Lower lobe of right lung (tissue), 2 donors: ENCODE results near the gene EIF2S1. TPM values are rescaled to one million over a fixed set of nuclear protein-coding genes. Genes with fewer than 3 reads are reported as not detected.

Source experiments
- ATAC-seq, 2 donors: fragments of 200-7000 bp; cut with Tn5 transposase; one replicate each; pipeline ENCODE4 v1.9.1; 2020 to 2022; ENCODE audit warnings: mild to moderate bottlenecking in 2 of 2, moderate library complexity in 2 of 2
- DNase-seq: peaks from one replicate; pipeline ENCODE4 v3.0.0-alpha.2; 2020
- H3K27ac ChIP-seq: fragments of 200-600 bp; one replicate; pipeline ENCODE4 v1.8.0; 2022
- H3K27me3 ChIP-seq: fragments of 200-600 bp; one replicate; pipeline ENCODE4 v1.8.0; 2022; ENCODE audit warnings: low read depth
- H3K36me3 ChIP-seq: fragments of 200-600 bp; one replicate; pipeline ENCODE4 v1.8.0; 2022; ENCODE audit warnings: mild to moderate bottlenecking
- H3K4me1 ChIP-seq: fragments of 200-600 bp; one replicate; pipeline ENCODE4 v1.8.0; 2022
- H3K4me3 ChIP-seq: fragments of 200-600 bp; one replicate; pipeline ENCODE4 v1.8.0; 2022; ENCODE audit warnings: mild to moderate bottlenecking
- H3K9me3 ChIP-seq: fragments of 200-600 bp; one replicate; pipeline ENCODE4 v1.8.0; 2022
- intact Hi-C: fragments of 100-400 bp; cut with DNase I; formaldehyde crosslinking; loops from one replicate; pipeline ENCODE4 v1.11.0; 2022
- total RNA-seq: library from RNA; stranded (reverse); fragmentation: NEBNext Ultra II Directional; extraction: Animal tissue kit (Norgen Biotek cat#: 25700); gene quantifications from one replicate; pipeline ENCODE4 v1.2.1, GENCODE V29; 2021
- TF ChIP-seq, protein P1 (sequence below): fragments of 200-600 bp; IDR thresholded peaks from one replicate; pipeline ENCODE4 v1.8.0; 2022; ENCODE audit warnings: antibody characterized with exemption, mild to moderate bottlenecking
- donor health status: DM: no; HTN: yes; CAD: no; lungs with severe emphysema.

The EIF2S1 gene
- total RNA-seq, 1 donor from 2014 or later = 64.7 TPM

DNA sequence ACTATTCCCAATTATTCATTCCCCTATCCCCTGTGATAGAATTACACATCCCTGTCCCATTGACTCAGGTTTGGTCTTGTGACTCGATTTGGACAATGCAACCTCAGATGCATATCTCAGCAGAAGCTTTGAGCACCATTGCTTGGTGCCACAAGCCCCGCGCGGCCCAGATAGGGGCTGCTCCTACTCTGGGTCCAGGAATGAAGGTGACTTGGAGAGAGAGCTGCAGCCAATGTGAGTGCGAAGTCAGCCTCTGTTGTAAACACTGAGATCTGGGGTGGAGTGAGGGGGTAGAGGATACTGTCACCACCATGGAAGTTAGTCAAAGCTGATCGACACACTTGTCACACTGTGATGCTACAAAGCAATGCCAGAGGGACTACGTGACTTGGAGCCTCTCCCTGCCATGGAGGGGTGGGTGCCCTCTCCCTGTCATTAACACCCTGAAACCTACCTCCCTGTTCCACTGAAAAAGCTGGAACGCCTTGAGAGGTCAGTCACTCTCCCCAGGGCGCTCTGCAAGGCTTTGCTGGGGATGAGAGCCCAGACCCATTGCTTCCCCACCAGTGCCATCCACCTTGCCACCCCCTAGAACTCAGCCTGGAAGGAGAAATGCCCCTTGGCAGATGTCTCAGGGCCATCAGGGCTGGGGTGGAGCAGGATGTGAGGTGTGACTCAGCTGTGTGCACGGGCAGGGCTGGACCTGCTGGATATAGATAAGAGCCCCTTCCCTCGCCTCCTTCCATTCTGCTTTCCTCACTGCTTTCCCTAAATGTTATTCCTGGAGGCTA, 58.5 kb downstream of the EIF2S1 start:
- Histone ChIP-seq H3K27me3 (no peaks in the 10 kb centered on the region), H3K4me3 (no peak overlapping the region), H3K36me3 (no peaks in the 10 kb centered on the region), H3K4me1 (peaks cover 6% of the 10 kb centered on the region), H3K27ac (no peak overlapping the region), H3K9me3 (no peaks in the 10 kb centered on the region)
- DNase-seq (no peak), ATAC-seq (no peak)
- intact Hi-C loops = no loop called here
- TF ChIP-seq, protein P1, sequence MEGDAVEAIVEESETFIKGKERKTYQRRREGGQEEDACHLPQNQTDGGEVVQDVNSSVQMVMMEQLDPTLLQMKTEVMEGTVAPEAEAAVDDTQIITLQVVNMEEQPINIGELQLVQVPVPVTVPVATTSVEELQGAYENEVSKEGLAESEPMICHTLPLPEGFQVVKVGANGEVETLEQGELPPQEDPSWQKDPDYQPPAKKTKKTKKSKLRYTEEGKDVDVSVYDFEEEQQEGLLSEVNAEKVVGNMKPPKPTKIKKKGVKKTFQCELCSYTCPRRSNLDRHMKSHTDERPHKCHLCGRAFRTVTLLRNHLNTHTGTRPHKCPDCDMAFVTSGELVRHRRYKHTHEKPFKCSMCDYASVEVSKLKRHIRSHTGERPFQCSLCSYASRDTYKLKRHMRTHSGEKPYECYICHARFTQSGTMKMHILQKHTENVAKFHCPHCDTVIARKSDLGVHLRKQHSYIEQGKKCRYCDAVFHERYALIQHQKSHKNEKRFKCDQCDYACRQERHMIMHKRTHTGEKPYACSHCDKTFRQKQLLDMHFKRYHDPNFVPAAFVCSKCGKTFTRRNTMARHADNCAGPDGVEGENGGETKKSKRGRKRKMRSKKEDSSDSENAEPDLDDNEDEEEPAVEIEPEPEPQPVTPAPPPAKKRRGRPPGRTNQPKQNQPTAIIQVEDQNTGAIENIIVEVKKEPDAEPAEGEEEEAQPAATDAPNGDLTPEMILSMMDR = no peak

DNA sequence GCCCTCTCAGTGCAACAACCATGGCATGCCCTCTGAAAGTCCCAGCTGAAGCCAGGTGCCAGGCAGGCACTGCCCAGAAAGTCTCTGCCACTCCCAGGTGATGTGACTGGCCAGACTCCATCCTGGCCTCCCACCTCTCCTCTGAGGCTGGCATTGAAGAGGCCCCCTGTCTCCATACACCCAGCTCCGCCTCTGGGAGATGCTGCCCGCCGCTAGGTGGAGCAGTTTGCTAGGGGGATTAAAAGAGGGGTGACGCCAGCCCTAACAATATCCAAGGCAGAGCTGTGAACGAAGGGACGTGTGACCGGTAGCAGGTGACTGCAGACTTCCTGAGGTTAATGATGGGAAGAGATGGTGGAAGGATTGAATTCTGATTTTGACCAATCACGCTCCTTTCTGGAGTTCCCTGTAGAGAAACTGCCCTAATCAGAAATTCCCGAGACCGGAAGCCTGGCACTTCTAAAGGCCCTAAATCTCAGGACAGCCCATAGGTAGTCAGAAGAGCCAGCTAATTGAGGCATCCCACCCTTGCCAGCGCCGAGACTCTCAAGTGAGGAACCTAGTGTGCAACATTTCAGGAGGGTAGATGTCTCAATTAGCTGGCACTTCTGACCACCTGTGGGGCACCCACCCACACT, 60.1 kb downstream of the EIF2S1 start:
- intact Hi-C loops = no loop called here
- no peak for DNase-seq

DNA sequence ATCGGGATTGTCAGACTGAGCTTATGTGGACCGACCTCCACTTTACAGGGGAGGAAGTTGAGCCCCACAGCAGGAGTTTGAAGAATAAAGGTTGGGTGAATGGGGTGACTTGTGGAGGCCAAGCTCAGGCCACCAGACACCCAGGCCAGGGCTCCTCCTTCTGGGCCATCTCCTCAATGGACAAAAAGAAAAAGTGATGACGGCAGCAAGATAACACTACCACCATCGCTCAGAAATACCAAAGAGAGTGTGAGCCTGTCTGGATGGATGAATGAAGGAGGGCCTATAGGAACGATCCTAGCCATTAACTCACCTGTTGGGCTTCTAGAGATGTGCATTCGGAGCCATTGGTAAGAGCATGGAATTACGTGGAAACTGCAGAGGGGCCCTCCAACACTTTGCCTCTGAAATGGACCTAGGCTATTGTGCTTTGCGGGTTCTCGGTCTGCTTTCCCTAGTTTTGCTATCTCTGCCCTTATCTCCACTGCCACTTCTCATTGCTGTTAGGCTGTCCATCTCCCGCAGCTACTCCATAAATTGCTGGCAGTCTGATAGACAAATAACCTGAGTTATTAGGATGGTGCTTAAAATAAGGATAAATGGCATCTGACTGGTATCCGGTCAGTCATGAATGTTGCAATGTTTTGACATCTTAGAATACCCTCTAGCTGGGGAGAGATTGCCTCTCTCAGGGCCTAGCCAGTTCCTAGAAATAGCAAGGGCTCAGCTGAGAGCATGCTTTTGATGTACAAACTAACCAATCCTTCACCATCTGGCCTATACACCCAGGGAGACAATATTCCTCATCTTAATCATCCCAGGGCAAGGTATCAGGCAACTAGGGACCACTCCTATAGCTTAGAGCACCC, 61.5 kb downstream of the EIF2S1 start:
- intact Hi-C loops = no loop called here
- Histone ChIP-seq H3K27ac (no peak overlapping the region), H3K36me3 (no peaks in the 10 kb centered on the region), H3K9me3 (no peaks in the 10 kb centered on the region), H3K4me1 (no peaks in the 10 kb centered on the region), H3K4me3 (no peak overlapping the region), H3K27me3 (peaks cover 14% of the 10 kb centered on the region)
- DNase-seq (no peak), ATAC-seq (no peak)
- TF ChIP-seq, protein P1 = no peak

More for the DNA sequence above, 60.1 kb downstream of the EIF2S1 start:
- Histone ChIP-seq H3K27ac (no peak overlapping the region), H3K36me3 (no peaks in the 10 kb centered on the region), H3K4me3 (no peak overlapping the region), H3K9me3 (no peaks in the 10 kb centered on the region), H3K4me1 (no peaks in the 10 kb centered on the region), H3K27me3 (peaks cover 3% of the 10 kb centered on the region)
- TF ChIP-seq, protein P1 = peak; percentile 42
- peak; percentile 37 to 45 for ATAC-seq

DNA sequence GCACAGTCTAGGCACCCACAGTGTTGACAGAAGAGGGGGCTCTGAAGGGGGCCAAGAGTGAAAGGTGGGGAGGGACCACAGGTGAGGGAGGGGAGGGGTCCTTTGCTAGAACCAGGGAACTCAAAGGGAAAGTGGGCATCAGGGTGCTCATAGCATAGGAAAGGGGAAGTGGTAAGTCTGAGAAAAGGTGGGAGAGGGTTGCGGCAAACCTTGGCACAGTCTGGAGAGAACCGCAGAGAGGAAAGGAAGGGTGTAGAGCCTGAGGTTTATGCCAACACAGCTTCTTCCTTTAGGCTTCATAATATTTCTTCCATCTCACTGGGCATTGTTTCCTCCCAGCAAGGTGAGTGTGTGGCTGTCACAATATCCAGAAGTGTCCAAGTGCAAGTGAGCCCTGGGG, 63.3 kb downstream of the EIF2S1 start:
- Histone ChIP-seq H3K9me3 (no peaks in the 10 kb centered on the region), H3K4me1 (no peaks in the 10 kb centered on the region), H3K27ac (no peak overlapping the region), H3K4me3 (no peak overlapping the region), H3K27me3 (peaks cover 15% of the 10 kb centered on the region), H3K36me3 (no peaks in the 10 kb centered on the region)
- ATAC-seq (no peak), DNase-seq (no peak)
- TF ChIP-seq, protein P1 = no peak
- intact Hi-C loops = no loop called here

DNA sequence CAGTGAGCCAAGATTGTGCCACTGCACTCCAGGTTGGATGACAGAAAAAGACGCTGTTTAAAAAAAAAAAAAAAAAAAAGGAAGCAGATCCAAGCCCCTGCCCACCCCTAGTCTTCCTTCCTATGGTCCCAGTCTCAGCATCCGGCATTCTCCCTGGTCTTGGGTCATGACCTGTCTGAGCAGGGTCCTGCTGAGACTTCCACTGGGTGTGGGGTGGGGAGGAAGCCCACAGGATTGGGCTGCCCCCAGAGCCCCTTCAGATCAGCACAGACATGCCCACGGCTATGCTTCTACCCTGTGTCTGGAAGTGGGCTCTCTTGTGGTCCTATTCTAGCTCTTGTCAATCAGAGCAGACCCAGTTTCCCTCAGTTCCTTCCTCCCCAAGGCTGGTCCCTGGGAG, 64.4 kb downstream of the EIF2S1 start:
- DNase-seq = no peak

More for the DNA sequence above, 64.4 kb downstream of the EIF2S1 start:
- no peak for ATAC-seq
- H3K27me3 ChIP-seq = peaks cover 15% of the 10 kb centered on the region
- intact Hi-C loops = no loop called here
- TF ChIP-seq, protein P1 = no peak
- no peak overlapping the region for H3K27ac ChIP-seq
- no peaks in the 10 kb centered on the region for H3K9me3 ChIP-seq
- no peaks in the 10 kb centered on the region for H3K4me1 ChIP-seq
- H3K36me3 ChIP-seq = no peaks in the 10 kb centered on the region
- no peak overlapping the region for H3K4me3 ChIP-seq
